Ammon's horn (tissue), 1 donor: ENCODE results near the gene ALCAM.

Experiments
- DNase-seq: peaks from one replicate; pipeline ENCODE4 v3.0.0-alpha.2; 2016; ENCODE audit warnings: low spot score

Gene ALCAM

DNA sequence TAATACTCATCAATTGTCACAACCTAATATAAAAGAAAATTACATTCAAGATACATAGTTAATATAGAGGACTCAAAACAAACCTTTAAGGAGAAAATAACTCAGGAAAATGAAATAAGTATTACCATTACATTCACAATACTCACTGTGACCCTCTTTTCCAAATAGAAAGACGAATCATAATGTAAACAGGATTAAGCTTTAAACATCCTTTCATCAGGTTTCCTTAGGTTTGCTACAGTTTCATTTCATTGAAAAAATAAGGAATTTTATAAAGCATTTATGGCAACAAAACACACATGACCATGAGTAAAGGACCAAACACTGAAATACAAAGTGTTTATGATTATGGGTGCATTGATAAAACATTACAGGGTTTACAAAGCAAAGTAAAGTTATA, 162.7 kb downstream of the ALCAM start:
- no peak for DNase-seq

DNA sequence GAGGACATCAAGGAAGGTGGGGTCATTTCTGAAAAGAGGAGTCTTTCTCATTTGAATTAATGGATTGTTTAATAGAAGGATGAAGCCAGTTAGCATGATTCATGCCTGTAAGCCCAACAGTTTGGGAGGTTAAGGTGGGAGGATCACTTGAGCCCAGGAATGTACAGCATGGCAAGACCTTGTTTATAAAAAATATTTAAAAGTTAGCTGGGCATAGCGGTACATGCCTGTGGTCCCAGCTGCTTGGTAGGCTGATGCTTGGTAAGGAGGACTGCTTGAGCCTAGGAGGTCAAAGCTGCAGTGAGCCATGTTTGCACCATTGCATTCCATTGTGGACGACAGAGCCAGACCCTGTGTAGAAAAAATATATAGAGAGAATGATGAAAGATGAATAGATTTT, 165.5 kb downstream of the ALCAM start:
- no peak for DNase-seq

DNA sequence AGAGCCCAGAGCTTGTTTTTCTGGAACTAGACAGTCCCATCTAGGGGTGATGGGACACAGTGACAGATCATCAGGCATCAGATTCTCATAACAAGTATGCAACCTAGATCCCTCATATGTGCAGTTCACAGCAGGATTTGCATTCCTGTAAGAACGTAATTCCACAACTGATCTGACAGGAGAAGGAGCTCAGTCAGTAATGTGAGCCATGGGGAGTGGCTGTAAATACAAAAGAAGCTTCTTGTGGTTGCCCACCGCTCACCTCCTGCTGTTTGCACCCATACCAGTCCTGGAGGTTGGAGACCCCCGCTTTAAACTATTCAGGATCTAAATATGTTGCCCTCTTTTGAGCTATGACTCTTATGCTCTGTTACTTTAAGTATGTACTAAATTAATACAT, 167.3 kb downstream of the ALCAM start:
- no peak for DNase-seq

DNA sequence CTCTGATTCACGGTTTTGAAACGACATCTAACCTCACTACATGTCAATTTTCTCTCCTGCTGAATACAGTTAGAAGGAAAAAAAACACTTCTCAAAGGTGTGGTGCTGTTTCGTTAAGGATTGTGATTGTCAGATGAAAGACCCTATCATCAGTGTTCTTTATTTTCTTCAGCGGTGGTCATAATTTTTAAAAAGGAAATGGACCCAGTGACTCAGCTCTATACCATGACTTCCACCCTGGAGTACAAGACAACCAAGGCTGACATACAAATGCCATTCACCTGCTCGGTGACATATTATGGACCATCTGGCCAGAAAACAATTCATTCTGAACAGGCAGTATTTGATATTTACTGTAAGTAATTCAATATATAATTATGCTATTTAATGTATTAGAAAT, 167.8 kb downstream of the ALCAM start:
- no peak for DNase-seq

DNA sequence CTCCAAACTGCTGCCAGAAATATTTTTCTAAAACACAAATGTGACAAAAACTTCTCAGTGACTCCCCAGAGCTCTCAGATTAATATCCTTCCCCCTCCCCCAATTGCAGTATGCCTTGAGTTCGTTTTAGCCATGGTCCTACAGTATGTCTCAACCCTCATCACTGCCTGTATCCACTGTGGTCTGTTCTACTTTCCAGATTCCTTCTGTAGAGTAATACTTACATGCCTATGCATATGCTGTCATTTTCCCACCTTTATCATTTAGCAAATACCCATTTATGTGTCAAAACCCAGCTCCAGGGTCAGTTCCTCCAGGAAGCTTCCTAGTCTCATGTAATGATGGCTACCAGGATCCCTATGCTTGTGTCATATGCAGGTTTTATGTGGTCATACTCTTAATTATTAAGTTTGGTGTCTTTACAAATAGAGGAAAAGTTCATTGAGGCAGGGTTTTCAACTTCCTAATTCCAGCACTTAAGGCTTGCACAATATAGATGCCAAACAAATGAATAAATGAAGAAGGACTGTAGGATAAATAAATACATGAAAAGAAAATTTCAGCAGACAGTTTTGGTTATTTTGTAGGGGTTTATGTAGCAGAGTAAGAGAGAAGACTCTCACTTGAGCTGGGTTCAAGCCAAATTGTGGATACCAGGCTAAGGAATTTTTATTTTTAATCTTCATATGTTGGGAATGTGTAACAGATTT, 170.8 kb downstream of the ALCAM start:
- DNase-seq, result no peak

DNA sequence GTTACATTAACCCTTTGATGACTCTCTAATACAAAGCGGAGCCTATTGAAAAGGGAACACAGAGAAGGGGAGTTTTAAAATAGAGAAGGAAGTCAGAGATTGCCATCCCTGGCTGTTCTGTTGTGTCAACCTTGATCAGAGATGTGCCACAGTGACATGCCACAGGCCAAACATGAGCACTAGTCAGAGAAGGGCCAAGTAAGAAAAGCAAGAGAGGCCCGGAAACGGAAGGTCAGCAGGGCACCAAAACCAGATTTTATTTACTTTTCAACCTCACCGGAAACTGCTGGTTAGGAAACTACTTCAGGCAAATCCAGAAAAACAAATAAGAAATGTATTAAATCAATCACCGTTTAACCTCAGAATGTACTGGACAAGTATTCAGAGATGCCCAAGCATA, 171.8 kb downstream of the ALCAM start:
- no peak for DNase-seq

DNA sequence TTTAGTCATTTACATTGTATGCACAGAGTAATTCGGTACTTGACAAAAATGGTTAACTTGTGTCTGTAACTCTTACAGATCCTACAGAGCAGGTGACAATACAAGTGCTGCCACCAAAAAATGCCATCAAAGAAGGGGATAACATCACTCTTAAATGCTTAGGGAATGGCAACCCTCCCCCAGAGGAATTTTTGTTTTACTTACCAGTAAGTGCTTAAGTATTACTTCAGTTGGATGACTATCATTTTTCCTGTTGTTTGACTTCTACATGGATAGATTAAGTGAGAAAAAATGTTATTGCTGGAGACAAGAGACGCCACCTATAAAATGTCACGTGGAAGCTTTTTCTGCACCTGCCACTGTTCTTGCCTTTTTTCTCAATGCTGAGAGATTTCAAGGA, 173.2 kb downstream of the ALCAM start:
- no peak for DNase-seq

DNA sequence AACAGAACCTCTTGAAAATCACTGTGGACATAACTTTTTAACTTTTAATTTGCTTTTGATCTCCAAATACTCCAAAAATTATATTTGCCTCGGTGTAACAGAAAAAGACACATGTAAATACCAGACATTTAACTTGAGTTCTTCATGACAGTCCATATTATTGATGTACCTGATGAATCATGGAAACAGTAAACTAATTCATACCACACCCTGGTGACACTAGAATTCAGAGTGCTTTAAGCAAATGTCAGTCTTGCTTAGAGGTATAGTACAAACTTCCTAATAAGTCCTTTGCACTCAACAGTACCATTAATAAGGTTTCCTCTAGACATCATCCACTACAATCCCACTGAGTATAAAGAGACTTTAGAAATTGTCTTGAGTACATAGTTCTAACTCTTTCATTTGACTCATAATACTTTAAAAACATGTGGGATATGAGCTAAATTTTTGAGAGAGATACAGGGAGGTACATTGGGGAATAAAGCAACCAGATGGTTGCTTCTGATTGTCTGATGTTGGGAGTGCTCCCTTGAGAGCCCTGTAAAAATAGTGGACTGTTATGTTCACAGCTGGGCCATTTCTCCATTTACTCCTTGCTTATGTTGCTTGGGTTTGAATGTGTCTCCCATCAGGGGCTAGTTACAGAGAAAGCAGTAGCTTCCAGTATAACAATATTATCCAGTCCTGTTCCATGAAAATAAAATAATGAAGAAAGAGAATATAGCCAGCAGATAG, 175.7 kb downstream of the ALCAM start:
- no peak for DNase-seq

DNA sequence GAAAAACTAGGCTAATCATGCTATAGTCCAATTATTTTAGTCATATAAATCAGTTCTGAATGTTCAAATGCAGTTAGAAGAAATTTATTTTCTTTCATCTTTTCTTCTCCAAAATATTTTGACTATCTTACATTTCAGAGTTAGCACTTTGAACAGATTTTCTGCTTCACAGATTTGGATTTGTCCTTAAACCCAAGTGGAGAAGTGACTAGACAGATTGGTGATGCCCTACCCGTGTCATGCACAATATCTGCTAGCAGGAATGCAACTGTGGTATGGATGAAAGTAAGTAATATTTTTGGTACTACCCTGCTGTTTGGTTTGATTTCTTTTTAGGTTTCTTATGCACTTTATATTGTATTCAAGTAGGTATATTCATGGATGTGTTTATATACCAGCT, 178.3 kb downstream of the ALCAM start:
- DNase-seq, result no peak

DNA sequence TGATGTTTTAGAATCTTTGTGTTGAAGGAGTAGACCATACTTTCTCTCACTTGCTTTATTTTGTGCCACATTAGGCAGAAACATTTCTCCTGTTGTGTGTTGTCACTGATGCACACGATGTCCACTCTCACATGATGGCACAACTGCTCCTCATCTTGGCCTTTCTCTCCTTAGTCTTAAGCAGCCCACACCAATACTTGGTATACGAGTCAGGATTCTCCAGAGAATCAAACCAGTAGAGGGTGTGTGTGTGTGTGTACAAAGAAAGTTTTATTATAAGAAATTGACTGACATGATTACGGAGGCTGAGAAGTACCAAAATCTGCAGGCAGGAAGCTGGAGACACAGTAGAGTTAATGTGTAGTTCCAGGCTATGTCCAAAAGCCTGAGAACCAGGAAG, 187.1 kb downstream of the ALCAM start:
- DNase-seq, result no peak

DNA sequence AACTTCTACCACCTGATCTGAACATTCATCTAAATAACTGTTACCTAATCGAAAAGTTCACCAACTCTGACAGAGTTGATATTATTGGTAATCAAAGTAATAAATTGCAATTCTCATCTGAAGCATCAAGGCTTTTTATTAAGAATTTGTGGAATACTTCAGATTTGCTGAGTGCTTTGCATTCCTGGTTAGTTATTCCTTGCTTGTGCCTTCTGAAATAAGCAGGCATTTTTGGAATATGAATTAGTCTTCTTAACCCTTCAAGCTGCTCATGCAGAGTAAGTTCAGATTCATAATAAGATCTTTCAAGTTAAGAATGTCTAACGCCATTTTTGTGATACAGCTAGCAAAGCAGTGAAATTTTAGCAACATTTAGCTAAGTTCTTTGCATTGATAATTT, 188.5 kb downstream of the ALCAM start:
- DNase-seq, result no peak

DNA sequence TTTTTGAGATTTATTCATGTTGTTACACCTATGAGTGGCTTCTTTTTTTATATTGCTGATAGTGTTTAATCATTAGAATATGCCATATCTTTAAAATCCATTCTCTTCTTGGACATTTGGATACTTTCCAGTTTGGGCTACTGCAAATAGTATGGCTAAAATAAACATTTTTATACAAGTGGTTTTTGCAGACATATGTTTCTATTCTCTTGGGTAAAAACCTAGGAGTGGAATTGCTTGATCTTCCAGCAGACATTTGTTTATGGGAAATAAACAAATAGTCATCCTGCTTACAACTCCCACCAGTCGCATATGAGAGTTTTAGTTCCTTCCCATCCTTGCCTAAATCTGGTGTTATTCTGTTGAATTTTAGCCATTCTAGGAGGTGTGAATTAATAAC, 193.1 kb downstream of the ALCAM start:
- no peak for DNase-seq

DNA sequence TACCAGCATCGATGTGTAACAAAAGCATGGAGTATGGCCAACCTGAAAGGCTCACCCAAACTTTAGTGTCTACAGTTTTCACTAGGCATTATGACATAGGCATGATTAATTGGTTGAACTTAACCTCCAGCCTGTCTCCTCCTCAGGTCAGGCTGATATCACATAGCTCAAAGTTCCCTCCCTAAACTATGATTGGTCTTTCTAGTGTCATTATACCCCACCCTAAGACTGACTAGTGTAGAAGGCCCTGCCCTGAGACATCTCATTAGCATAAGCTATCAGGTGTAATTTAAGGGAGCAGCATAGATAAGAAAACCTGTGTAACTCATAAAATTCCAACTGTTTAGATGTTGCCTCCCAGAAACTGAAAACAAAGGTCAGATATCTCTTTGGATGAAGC, 195.2 kb downstream of the ALCAM start:
- DNase-seq, result no peak

DNA sequence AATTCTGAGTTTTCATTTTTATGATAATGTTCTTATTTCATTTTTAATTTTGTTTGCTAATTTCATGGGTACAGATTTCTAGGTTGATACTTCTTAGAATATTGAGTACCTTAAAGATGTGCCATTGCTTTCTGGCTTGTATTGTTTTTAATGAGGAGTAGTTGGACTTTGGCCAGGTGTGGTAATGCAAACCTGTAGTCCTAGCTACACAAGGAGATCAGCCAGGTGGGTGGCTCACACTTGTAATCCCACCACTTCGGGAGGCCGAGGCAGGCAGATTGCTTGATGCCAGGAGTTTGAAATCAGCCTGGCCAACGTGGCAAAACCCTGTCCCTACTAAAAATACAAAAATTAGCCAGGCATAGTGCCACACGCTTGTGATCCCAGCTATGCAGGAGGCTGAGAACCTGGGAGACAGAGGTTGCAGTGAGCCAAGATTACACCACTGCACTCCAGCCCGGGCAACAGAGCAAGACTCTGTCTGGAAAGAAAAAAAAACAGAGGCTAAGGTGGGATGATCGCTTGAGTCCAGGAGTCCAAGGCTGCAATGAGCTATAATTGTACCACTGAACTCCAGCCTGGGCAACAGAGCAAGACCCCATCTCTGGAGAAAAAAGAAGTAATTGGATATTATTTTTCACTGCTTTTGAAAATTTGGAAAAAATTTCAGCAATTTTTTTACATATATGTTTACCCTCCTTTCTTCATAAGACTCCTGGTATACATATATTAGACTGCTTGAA, 198.0 kb downstream of the ALCAM start:
- DNase-seq, result no peak

DNA sequence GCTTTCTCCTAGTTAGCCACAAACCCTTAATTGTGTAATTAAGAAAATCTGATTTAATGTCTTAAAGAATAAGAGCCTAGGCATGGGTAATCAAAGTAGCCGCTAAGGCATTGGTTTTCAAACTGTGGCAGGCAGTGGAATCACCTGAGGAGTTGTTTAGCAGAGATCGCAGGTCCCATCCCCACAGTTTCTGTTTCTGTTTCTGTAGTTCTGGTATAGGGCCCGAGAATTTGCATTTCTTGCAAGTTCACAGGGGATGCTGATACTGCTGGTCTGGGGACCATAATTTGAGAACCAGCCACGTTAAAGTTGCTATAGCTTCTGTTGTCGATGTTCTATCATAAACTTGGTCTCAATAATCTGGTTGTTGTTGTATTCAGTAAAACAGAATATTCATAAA, 204.3 kb downstream of the ALCAM start:
- DNase-seq, result no peak

DNA sequence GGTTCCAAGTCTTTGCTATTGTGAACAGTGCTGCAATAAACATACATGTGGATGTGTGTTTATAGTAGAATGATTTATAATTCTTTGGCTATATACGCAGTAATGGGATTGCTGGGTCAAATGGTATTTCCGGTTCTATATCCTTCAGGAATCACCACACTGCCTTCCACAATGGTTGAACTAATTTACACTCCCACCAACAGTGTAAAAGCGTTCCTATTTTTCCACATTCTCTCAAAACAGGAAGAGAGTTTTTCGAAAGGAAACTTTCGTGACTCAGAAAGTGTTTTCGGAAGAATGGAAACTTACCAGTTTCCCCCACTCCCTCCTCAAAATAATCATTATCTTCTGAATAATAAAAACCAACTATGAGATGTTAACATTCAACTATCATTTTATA, 205.8 kb downstream of the ALCAM start:
- no peak for DNase-seq

DNA sequence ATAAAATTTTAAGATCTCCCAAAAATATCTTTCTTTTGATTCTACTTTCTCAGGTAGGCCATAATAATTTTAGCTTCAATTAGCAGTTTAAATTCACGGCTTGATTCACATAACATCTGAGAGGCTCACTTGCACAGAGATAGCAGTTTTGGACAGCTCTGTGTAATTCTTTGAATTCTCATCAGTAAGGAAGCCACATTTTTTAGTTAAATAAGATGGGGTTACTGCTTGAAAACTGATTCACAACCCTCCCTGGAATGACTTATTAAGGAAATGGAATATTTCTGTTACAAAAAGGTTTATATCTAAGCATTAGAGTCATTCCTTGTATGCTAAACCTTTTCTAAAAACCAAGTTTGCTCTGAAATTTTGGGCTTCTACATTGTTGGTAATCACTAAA, 212.7 kb downstream of the ALCAM start:
- no peak for DNase-seq

DNA sequence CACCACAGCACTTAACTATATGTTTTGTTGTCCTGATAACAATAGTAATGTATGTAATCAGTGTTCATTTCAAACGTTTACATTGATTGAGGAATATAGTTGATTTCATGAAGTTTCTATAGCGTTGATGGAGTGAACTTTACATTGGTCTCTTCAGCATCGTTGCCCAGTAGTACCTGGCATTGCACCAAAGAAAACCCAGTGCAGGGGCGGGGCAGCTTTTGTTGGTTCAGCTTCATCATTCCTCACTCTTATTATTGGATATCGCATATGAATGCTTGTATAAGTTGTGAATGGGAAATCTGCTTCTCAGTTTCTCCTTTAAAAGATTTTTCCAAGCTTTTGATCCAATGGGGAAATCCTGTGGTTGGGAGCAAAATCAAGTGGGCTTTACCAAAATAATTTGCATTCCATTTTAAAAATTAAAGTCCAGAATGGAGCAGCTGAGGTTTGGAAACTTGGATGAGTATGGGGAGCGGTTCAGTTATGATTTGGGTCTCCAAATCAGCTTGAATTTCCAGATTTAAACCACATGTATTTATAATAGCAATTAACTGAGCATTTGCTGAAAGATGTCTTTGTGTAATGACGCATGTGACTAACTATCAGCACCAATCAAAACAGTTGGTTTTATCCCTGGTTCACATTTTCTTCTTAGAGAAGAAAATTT, 213.7 kb downstream of the ALCAM start:
- no peak for DNase-seq

DNA sequence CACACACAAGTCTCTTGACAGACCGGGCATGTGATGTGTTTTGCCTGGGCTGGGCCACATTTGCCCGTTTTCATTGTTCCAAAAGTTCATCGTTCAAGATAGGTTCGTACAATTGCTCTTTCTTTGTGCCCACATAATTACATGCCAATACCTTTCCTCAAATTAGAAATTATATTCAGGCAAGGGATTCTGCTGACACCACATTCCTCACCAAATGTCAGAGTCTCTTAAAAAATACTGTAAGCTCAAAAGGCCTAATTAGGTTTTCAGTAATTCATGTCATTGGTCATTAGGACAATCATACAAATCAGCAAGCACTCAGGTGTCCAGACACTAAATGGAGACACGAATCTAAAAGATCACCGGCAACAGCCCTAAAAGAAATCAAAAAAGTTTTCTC, 215.3 kb downstream of the ALCAM start:
- no peak for DNase-seq

DNA sequence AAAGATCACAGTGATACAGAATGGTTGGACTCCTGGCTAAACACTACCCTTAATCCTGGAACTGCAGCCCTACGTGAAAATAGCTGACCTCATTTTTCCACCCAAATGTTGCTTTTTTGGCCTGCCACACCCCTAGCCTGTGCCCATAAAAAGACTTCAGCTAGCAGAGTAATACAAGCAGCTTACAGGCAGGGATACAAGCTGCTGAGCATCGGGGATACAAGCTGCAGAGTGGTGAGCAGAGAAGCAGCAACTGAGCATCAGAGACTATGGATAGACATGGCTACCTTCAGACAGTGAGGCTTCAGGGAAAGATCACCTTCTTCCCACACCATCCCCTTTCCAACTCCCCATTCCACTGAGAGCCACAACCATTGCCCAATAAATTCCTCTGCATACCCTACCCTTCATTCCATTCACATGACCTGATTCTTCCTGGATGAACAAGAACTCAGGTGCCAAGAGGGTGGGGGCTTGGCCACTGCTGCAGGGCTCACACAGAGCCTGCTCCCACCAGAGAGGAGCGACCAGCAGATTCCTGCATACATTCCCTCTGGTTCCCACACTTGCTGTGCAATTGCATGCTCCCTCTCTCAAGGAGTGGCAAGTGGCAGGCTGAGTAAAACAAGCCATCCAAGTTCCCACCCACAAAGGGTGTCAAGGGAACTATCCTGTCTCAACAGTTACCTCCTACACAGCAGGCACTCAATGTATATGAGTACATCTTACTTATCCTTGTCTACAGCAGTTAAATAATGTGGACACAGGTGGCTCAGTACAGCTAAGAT, 217.5 kb downstream of the ALCAM start:
- DNase-seq, result no peak

DNA sequence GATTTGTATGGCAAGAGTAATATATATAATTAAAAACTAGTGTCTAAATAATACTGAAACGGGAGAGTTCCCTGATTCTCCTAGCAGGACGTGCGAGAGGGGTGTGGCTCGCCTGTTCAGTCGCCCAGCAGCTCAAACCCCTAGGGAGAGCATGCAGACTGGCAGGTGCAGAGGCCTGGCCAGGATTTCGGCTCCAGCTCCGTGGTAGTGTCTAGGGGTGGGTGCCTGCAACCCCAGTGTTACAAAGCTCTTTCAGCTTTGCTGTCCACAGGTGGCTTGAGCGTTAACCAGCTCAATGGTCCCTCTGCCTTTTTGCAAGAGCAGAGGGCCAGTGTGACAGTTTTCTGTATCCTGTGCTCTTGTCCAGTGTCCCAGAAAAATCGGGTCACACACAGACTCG, 226.6 kb downstream of the ALCAM start:
- no peak for DNase-seq

DNA sequence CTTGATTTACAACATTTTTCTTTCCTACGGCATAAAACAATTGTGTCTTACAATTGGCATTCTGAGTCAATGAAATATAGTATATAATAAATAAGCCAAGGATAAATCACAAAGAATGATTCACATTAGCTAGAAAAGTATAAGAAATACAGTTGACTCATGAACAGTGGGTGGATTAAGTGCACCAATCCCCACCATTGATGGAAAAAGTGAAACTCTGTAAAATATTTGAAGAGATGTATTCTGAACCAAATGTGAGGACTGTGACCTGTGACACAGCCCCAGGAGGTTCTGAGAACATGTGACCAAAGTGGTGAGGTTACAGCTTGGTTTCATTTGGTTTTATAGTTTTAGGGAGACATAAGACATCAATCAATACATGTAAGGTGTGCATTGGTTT, 227.5 kb downstream of the ALCAM start:
- no peak for DNase-seq
